ENCODE results near the gene SLC29A4.
A peak's percentile ranks its signal among the peaks of the same experiment; 100 is the strongest.
"Not testable (repeated sequence)": the region's sequence is repeated elsewhere in the genome, so short reads cannot be mapped to it uniquely, and the experiment has no call there.

The SLC29A4 gene

DNA sequence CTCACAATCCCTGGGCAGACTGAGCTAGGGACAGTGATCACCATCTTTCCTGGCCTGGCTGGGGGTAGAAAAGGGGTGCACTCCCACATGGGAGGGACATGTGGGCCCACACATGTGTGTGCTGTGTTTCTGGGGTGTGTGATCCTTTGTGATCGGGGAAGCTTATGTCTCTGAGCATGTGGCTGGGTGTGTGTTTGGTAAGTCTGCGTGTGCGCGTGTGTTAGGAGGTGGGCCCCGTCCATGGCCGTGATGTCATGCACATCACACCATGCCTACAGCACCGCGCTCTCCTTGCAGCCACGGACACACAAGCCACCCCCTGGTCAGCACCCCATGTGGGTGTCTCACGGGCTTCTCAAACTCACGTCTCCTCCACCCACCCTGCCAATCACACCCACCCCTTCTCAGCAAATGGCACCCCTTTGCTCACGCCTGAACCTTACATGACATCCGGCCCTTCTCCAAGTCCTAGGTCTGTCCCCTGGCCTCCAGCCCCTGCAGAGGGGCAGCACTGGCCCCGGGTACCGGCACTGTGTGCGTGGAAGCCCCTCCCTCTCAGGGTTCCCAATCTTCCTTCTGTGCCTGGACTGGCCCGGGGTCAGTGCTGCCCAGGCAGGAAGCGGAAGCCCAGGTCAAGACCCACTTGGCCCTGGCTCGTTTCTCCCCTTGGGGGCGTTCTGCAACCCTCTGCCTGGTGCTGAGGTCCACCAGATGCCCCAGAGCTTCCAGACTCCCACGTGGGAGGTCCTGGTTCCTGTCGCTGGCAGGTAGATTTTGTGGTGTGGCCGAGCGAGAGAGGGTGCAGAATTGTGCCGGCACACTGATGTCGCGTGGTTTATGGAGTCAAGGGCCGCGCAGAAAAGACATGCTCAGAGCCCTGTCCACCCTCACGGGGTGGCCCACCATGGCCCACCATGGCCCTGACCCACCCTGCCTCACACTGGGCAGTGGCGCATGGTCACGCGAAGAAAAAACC is 12.6 kb downstream of the SLC29A4 start:
- DNase-seq (ENCODE audit: extremely low read depth in 1 of 2, low read depth in 1 of 2) = no peak

DNA sequence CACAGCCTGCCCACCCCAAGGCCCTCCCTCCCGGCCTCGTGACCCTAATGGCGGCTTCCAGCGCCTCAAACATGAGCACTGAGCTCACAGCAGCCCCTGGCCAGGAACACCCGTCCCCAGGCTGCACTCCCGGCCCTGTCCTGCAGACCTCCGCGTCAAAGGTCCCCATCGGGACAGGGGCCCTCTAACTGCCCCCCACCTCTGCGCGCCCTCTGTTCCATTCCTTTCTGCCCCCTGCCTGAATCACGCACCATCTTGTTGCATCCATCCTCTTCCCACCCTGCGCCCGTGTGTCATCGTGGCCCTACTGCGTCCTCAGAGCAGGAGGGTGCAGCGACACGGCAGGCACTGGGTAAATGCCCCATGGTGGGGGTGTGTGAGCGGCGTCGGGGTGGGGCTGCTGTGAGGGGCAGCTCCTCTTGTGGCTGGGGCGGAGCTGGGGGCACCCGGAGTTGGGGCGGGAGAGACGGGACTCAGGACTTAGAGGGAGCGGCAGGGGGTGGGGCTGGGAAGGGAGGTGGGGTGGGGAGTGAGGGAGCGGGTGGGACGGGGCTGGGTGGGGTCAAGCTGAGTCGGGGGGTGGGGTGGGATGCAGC is 13.4 kb downstream of the SLC29A4 start:
- DNase-seq (ENCODE audit: extremely low read depth in 1 of 2, low read depth in 1 of 2) = no peak

DNA sequence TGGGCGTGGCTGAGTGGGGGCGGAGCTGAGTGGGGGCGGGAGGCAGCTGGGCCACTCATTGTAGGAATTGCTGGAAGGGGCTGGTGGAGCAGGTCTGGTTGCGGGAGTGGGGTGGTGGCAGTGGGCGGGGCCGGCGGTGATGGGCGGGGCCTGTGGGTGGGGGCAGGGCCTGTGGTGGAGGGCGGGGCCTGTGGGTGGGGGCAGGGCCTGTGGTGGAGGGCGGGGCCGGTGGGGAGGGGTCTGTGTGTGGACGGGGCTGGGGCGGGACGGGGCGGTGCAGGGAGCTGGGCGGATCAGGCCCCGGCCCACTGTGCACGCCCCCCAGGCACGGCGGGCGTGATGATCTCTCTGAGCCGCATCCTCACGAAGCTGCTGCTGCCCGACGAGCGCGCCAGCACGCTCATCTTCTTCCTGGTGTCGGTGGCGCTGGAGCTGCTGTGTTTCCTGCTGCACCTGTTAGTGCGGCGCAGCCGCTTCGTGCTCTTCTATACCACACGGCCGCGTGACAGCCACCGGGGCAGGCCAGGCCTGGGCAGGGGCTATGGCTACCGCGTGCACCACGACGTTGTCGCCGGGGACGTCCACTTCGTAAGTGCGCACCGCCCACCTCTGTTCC is 14.0 kb downstream of the SLC29A4 start:
- DNase-seq (ENCODE audit: extremely low read depth in 1 of 2, low read depth in 1 of 2) = peak; percentile 24 to 46

DNA sequence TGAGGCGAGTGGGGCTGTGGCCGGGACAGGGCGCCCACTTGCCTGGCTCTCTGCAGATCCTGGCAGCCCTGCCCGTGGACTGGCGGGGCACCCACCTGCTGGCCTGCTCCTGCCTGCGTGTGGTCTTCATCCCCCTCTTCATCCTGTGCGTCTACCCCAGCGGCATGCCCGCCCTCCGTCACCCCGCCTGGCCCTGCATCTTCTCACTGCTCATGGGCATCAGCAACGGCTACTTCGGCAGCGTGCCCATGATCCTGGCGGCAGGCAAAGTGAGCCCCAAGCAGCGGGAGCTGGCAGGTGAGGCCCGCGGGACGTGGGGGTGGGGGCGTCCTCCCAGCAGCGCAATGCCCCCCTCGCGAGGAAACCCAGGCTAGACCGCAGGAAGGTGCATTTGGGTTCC is 17.6 kb downstream of the SLC29A4 start:
- no peak for DNase-seq (ENCODE audit: extremely low read depth in 1 of 2, low read depth in 1 of 2)

DNA sequence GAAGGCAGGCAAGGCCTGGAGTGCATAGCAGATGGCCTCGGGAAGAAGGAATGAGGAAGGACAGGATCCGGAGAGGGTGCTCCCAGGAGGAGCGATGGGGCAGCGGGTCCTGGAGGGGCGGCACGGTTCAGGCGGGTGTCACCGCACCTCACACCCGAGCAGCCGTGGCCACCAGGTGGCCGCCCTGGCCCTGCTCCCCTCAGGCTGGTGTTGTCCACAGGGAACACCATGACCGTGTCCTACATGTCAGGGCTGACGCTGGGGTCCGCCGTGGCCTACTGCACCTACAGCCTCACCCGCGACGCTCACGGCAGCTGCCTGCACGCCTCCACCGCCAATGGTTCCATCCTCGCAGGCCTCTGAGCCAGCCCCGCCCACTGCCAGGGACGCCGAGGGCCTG is 19.8 kb downstream of the SLC29A4 start:
- DNase-seq (ENCODE audit: extremely low read depth in 1 of 2, low read depth in 1 of 2) = no peak

DNA sequence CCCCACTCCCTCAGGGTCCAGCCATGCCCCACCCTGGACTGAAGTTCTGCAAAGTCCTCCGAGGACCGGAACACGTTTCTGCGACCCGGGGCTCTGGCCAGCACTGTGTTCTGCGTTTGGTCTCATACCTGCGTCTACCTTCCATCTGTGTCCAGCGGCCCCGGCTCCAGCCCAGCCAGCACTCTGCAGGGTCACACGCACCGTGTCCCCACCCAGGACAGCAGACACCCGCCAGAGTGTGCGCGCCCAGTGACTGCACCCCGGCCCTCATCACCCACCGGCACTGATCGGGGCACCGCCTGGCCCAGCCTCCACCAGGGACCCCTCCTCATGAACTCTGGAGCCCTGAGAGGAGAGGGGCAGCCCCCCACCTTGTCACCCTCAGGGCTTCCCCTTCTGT is 20.3 kb downstream of the SLC29A4 start:
- DNase-seq (ENCODE audit: extremely low read depth in 1 of 2, low read depth in 1 of 2) = no peak

DNA sequence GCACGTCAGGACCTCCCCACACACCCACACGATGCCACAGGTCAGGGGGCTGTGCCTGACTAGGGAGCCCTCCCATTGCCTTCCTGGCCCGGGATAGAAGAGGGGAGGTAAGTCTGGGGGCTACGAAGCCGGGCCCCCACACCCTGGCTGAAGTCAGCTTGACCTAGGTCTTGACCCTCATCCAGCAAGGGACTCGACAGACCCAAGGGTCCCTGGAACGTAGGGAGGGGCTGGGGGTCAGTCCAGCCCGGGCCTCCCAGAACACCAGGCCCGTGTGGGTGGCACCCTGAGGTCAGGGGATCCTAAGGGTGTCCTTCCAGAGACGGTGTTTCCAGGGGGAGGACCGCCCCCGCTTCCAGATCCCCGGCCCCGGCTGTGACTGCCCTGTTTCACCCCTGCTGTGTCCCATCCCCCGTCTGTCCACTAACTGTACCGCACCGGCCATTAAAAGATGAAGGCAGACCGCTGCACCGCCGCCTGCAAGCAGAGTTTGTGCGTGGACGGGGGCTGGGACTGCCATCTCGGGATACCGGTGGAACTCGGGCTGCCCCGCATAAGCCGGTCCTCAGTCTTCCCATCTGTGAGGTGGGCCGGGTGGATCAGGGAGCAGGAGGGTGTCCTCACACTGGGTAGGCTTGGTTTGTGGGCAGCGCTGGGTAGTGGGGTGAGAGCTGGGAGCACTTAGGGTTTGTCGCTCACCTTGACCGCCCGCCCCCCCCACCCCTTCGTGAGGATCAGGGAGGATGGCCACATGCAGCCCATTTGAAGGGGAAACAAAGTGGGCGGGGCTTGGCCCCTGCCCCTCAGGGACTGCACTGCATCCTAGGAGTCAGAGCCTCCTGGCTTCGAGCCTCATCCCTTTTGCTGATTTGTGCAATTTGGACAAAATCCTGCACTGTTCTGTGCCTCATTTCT is 21.1 kb downstream of the SLC29A4 start:
- DNase-seq (ENCODE audit: extremely low read depth in 1 of 2, low read depth in 1 of 2) = no peak

DNA sequence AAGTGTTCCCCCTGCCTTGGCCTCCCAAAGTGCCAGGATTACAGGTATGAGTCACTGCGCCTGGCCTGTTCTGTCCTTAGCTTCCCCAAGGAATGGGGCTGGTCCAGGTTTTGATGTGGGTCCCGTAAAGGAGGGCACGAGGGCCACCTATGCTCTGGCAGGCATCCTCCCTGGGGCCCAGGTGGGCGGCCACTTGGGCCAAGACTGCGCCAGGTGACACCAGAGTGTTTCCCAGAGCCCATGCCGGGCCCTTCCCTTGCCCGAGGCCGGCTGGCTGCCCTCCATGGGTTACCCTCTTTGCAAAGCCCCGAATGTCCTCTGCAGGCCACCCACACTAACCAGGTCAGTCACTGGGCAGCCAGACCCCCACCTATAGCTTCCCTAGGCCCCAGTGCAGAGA is 22.3 kb downstream of the SLC29A4 start:
- not testable (repeated sequence) for DNase-seq (ENCODE audit: extremely low read depth in 1 of 2, low read depth in 1 of 2)

DNA sequence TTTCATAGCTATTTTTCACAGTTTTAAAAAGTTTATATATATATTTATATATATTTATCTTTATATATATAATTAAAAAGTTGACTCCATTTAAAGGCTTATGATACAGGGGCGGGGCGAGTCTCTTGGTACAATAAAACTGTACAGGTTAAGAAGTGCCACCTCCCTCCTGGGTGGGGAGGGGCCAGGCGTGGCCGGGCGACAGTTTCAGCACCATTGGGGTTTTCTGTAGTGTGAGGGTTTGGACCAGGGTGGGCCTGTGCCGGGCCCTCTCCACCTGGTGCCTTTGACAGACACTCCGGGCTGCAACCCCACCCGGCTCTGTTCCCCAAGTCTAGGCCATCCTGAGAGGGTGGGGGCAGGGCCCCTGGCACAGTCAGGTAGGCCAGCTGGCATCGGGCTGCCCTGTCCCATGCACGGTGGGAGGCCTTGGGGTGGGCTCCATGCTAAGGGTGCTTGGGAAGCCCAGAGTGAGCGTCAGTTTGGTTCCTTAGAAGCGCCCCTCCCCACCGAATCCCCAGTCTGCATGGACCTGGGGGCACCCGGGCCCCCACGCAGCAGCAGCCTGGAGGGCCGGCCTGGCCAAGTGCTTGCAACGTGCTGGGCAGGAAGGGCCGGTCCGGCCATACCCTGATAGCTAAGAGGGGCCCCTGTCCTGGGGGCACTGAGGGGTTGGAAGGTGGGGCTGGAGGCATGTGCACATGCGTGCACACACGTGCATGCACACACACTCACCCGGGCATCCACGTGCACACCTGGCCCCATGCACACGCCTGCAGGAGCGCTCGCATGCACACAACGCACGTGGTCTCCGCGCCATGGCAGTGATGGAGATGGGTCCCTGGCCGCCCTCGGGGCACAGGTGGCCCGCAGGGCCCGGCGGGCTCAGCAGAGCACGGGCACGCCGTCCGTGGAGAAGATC is 24.7 kb downstream of the SLC29A4 start:
- not testable (repeated sequence) for DNase-seq (ENCODE audit: extremely low read depth in 1 of 2, low read depth in 1 of 2)

DNA sequence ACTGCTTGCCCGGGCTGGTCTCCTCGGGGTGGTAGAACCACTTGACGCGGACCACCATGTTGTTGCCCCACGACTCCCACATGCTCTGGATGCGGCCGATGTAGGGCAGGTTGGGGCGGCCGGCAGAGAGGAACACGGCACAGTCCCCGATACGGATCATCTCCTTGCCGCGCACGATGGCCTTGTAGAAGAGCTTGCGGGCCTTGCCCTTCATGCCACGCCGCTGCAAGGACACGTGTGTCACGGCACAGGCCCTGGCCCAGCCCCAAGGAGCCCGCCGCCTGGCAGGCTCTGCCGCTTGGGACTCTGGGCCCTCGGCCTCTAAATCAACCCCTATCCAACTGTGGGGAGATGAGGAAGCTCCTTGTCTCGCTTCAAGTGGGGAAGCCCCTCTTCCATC is 26.4 kb downstream of the SLC29A4 start:
- no peak for DNase-seq (ENCODE audit: extremely low read depth in 1 of 2, low read depth in 1 of 2)

DNA sequence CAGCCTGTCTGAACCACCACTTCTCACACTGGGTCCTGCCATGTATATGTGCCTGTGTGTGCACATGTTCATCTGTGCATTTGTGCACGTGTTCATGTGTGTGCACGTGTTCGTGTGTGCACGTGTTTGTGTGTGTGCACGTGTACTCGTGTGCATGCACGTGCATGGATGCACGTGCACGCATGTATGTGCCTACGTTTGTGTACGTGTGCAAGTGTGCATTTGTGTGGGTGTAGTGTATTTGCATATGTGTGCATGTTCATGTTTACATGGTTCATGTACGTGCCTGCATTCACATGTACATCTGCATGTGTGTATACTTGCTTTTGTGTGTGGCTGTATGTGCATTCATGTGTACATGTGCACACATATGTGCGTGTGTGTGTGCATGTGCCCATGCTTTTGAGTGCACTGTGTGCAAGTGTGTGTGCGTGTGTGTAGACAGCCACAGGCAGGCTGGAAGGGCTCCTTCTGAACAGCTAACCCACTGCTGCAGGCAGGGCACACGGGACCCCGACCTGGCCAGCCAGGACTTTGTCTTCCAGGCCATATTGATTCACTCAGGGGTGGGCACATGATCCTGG is 28.2 kb downstream of the SLC29A4 start:
- no peak for DNase-seq (ENCODE audit: extremely low read depth in 1 of 2, low read depth in 1 of 2)

DNA sequence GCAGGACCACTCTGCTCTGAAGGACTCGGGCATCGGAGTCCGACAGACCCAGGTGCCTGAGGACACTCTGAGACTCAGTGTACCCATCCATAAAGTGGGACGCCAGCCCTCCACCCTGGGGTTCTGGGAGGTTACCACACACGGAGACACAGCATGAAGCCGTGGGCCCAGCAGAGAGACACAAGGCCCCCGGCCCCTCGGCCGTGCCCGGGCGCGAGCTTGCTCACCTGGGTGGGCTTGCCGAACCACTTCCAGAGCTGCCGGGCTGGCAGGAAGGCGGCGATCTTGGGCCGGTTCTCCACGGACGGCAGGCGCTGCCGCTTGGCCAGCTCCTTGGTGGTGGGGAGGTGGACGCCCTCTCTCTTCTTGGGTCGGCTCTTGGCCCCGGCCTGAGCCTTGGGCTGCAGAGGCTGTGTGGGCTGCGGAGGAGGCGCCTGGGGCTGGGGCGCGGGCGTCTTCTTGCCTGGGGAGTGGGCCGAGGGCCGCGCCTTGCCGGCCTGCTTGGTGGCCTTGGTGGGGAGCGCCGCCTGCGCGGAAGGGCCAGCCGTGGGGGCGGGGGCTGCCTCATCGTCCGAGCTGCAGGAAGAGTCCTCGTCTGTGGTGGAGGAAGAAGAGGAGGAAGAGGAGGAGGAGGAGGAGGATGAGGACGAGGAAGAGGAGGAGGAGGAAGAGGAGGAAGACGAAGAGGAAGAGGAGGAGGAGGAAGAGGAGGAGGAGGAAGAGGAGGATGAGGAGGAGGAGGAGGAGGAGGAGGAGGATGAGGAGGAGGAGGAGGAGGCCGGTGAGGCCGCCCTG is 29.7 kb downstream of the SLC29A4 start:
- DNase-seq (ENCODE audit: extremely low read depth in 1 of 2, low read depth in 1 of 2) = not testable (repeated sequence)

DNA sequence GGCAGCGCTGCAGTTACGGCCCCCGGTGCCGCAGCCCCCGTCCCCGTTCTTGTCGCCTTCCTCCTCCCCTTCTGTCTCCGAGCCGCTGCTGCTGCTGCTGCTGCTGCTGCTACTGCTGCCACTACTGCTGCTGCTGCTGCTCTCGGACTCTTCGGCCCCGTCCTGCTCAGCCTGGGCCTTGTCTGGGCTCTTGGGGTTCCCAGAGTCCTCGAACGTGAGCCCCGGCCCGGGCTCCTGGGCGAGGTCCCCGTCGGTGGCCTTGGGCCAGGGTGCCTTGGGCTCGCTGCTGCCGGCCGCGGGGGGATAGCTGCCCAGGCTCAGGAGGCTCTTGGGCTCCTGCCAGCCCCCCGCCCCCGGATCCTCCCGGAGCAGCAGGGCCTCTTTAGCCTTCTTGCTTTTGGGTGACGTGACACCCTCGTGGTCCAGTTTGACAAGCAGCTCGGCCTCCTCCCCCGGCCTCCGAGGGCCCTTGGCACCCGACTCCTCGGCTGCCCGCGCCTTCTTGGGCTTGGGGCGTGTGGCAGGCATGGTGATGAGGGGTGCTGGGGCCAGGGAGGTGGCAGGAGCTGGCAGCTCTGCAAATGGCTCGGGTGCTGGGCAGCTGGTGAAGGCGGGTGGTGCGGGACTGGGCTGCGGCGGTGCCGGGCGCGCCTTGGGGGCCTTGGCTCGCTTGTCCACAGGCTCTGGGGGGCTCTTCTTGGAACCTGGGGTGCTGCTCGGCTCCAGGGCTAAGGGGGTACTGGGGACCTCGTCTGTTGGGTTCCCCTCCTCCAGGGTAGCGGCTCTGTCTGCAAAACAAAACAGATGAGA is 30.5 kb downstream of the SLC29A4 start:
- DNase-seq (ENCODE audit: extremely low read depth in 1 of 2, low read depth in 1 of 2) = not testable (repeated sequence)

DNA sequence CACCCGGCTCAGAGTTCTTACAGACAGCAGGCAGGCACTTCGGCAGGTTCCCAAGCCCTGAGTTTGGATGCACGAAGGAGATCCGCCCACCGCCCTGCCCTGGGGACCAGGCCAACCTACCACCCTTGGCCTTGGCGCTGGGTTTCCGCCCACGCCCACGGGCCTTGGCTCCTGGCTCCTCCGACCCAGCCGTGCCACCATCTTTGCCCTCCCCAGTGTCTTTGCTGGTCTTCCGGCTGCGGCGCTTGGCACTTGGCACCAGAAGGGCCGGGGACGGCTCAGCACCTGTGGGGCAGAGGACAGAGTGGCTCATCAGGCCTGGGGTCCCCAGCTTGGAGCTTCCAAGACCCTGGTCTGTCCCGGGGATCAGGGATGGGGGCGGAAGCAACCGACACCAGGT is 32.1 kb downstream of the SLC29A4 start:
- DNase-seq (ENCODE audit: extremely low read depth in 1 of 2, low read depth in 1 of 2) = no peak

DNA sequence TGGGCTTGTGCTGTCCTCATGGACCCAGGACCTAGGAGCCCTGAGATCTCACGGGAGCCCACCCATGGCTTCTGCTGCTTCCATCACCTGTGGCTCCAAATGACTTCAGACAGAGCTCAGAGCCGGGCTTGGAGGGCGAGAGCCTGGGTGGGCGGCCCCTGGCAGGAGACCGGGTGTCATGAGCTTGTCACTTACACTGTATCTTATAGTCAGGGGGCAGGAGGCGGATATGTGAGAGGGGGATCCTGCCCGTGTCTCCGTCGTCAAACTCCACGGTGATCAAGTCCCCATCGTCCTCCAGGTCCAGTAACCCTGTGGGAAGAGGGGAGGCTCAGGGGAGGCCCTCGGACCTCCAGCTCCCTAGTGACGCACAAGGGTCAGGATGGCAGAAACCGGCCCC is 33.0 kb downstream of the SLC29A4 start:
- no peak for DNase-seq (ENCODE audit: extremely low read depth in 1 of 2, low read depth in 1 of 2)

DNA sequence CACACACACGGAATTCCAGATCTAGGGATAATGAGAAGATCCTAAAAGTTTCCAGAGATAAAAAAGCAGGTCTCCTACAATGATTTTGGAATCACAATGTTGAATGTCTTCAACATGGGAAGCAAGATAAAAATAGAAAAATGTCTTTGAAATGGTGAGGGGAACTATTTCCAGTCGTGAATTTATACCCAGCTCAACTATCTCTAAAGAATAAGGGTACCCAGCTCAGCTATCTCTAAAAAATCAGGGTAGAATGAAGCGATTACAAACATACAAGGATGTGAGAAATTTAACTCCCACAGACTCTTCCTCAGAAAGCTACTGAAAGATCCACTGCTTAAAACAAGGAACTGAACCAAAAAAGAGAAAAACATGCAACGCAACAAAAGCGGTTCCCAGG is 35.9 kb downstream of the SLC29A4 start:
- not testable (repeated sequence) for DNase-seq (ENCODE audit: extremely low read depth in 1 of 2, low read depth in 1 of 2)

DNA sequence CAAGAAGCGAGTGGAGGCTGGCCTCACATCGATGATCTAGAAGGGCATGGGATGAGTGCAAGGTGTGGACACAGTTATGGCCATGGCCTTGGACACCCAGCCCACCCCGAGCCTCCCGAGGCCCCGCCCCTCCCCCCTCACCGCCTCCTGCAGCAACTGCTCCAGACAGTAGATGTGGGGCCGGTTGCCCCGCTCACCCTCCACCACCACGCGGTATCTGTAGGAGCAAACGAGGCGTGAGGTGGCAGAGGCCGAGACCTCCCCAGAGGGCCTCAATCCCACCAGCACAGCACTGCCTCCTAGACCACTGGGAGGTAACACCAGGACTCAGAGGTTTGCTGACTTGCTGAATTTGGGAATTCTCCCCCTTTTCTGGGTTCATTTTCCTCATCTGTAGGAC is 37.6 kb downstream of the SLC29A4 start:
- no peak for DNase-seq (ENCODE audit: extremely low read depth in 1 of 2, low read depth in 1 of 2)
